Panc1 (cell line): ENCODE measurements around the gene FAM237A. TPM values are rescaled to one million over a fixed set of nuclear protein-coding genes. Genes with fewer than 3 reads are reported as not detected.

Experiments
- ATAC-seq: fragments of 200-7000 bp; cut with Tn5 transposase; 2 replicates; pipeline ENCODE4 v1.9.1; 2020; ENCODE audit warnings: mild to moderate bottlenecking, moderate library complexity
- BruUV-seq: library from RNA; stranded (reverse); fragments of 400-500 nt; replicated peaks from 2 replicates; lab custom pipeline; 2021; lab: Mats Ljungman, UMichigan
- CTCF ChIA-PET: fragments of 300-600 bp; sonication (Branson Sonifier 250); formaldehyde crosslinking; loops from one replicate; lab custom pipeline; 2022; ENCODE audit warnings: antibody characterized with exemption; lab: Charles Lee
- POLR2A ChIA-PET: fragments of 300-600 bp; sonication (Branson Sonifier 250); formaldehyde crosslinking; loops from one replicate; lab custom pipeline; 2022; ENCODE audit warnings: antibody characterized with exemption; lab: Charles Lee
- DNase-seq: peaks from one replicate; pipeline ENCODE4 v3.0.0-alpha.2; 2010; ENCODE audit warnings: low read depth, low spot score
- H3K27ac ChIP-seq: 2 replicates; pipeline ENCODE4 v1.5.1; 2011; ENCODE audit warnings: mild to moderate bottlenecking, low read length, inconsistent platforms
- H3K27me3 ChIP-seq: fragments of 200-500 bp; sonication (Bioruptor generic); 2 replicates; pipeline ENCODE4 v1.6.0; 2014; ENCODE audit warnings: low read length, inconsistent platforms; ENCODE audit not compliant: control insufficient read depth, insufficient read depth
- H3K36me3 ChIP-seq: fragments of 200-500 bp; sonication (Bioruptor generic); 2 replicates; pipeline ENCODE4 v1.5.1; 2014; ENCODE audit warnings: inconsistent platforms, mild to moderate bottlenecking, low read length, moderate library complexity; ENCODE audit not compliant: control insufficient read depth, insufficient read depth
- H3K4me1 ChIP-seq: 2 replicates; pipeline ENCODE4 v1.5.1; 2011; ENCODE audit warnings: inconsistent platforms, mild to moderate bottlenecking, low read length, moderate library complexity; ENCODE audit not compliant: control insufficient read depth, insufficient read depth
- H3K4me3 ChIP-seq, 2 experiments: 2 replicates each; pipeline ENCODE4 v1.5.1; 2011 to 2012; ENCODE audit warnings: low read depth in 2 of 2, low read length in 2 of 2, mild to moderate bottlenecking in 2 of 2, inconsistent platforms in 1 of 2, moderate library complexity in 1 of 2
- H3K9me3 ChIP-seq: fragments of 200-500 bp; sonication (Bioruptor generic); 2 replicates; pipeline ENCODE4 v1.5.1; 2014; ENCODE audit warnings: low read depth, mild to moderate bottlenecking, inconsistent platforms, low read length, moderate library complexity; ENCODE audit not compliant: control insufficient read depth, insufficient read depth
- POLR2AphosphoS5 ChIP-seq: IDR thresholded peaks from 2 replicates; pipeline ENCODE4 v1.6.1; 2012; ENCODE audit warnings: mild to moderate bottlenecking, low read depth, low read length, moderate library complexity
- SIN3A ChIP-seq: IDR thresholded peaks from 2 replicates; pipeline ENCODE4 v1.6.1; 2012; ENCODE audit warnings: low read depth, mild to moderate bottlenecking, low read length, moderate library complexity, borderline replicate concordance; ENCODE audit not compliant: insufficient read depth
- TCF7L2 ChIP-seq: IDR thresholded peaks from 2 replicates; pipeline ENCODE4 v1.6.1; 2011; ENCODE audit warnings: mild to moderate bottlenecking, low read depth, low read length, inconsistent platforms
- in situ Hi-C: cut with HindIII; loops from 2 replicates; pipeline ENCODE4 v1.10.0; 2016; ENCODE audit warnings: low sequenced_read_pairs, low pct_unique_long_range_greater_than_20kb
- intact Hi-C: fragments of 100-400 bp; cut with micrococcal nuclease; formaldehyde crosslinking; loops from one replicate; pipeline ENCODE4 v1.10.0; 2022; ENCODE audit not compliant: unreplicated experiment
- total RNA-seq: library from RNA; stranded (reverse); gene quantifications from one replicate; pipeline ENCODE4 v1.2.1, GENCODE V29; 2021; ENCODE audit not compliant: unreplicated experiment
- TF ChIP-seq, protein P1 (sequence below), 2 experiments: IDR thresholded peaks; 2 replicates each; pipeline ENCODE4 v1.6.1; 2011 to 2012; ENCODE audit warnings: low read depth in 2 of 2, control low read depth in 1 of 2, low read length in 1 of 2, mild to moderate bottlenecking in 1 of 2, moderate library complexity in 1 of 2; ENCODE audit not compliant: insufficient read depth in 1 of 2
- TF ChIP-seq, protein P2 (sequence below): fragments of 450-650 bp; IDR thresholded peaks from 2 replicates; pipeline ENCODE4 v1.5.1; 2017; ENCODE audit warnings: mild to moderate bottlenecking

The FAM237A gene
- total RNA-seq, 1 experiment from 2014 or later: not detected

DNA sequence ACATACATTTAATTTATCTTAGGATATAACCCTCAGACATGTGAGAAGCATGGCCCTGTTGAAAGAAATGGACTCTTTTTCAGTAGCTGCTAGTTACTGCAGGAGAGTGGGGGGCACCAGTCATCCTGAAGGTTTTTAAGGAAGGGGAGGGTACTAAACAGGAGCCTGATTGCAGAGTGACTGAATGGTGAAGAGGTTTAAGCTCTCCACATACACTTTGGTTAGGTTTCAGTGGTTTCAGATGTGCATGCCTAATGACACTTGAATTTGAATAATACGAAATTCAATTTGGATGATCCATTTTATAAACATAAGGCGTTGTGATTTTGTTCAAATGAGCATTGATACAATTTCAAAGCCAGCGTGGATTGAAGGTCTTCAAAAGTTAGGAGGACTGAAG lies 10.9 kb upstream of the FAM237A start:
- TF ChIP-seq, protein P1, sequence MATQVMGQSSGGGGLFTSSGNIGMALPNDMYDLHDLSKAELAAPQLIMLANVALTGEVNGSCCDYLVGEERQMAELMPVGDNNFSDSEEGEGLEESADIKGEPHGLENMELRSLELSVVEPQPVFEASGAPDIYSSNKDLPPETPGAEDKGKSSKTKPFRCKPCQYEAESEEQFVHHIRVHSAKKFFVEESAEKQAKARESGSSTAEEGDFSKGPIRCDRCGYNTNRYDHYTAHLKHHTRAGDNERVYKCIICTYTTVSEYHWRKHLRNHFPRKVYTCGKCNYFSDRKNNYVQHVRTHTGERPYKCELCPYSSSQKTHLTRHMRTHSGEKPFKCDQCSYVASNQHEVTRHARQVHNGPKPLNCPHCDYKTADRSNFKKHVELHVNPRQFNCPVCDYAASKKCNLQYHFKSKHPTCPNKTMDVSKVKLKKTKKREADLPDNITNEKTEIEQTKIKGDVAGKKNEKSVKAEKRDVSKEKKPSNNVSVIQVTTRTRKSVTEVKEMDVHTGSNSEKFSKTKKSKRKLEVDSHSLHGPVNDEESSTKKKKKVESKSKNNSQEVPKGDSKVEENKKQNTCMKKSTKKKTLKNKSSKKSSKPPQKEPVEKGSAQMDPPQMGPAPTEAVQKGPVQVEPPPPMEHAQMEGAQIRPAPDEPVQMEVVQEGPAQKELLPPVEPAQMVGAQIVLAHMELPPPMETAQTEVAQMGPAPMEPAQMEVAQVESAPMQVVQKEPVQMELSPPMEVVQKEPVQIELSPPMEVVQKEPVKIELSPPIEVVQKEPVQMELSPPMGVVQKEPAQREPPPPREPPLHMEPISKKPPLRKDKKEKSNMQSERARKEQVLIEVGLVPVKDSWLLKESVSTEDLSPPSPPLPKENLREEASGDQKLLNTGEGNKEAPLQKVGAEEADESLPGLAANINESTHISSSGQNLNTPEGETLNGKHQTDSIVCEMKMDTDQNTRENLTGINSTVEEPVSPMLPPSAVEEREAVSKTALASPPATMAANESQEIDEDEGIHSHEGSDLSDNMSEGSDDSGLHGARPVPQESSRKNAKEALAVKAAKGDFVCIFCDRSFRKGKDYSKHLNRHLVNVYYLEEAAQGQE (IDR thresholded peaks at IDR 0.05; ENCODE audit: insufficient read depth in 1 of 2, low read depth in 2 of 2, low read length in 1 of 2): no peak
- TF ChIP-seq SIN3A: no peak
- no peak for TF ChIP-seq TCF7L2
- TF ChIP-seq POLR2AphosphoS5: no peak
- TF ChIP-seq, protein P2, sequence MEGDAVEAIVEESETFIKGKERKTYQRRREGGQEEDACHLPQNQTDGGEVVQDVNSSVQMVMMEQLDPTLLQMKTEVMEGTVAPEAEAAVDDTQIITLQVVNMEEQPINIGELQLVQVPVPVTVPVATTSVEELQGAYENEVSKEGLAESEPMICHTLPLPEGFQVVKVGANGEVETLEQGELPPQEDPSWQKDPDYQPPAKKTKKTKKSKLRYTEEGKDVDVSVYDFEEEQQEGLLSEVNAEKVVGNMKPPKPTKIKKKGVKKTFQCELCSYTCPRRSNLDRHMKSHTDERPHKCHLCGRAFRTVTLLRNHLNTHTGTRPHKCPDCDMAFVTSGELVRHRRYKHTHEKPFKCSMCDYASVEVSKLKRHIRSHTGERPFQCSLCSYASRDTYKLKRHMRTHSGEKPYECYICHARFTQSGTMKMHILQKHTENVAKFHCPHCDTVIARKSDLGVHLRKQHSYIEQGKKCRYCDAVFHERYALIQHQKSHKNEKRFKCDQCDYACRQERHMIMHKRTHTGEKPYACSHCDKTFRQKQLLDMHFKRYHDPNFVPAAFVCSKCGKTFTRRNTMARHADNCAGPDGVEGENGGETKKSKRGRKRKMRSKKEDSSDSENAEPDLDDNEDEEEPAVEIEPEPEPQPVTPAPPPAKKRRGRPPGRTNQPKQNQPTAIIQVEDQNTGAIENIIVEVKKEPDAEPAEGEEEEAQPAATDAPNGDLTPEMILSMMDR: no peak
- Histone ChIP-seq H3K27ac (no peak overlapping the region), H3K9me3 (no peaks in the 10 kb centered on the region), H3K4me3 (no peak overlapping the region), H3K4me1 (no peaks in the 10 kb centered on the region), H3K36me3 (no peaks in the 10 kb centered on the region; the same call in 1 of the 2 replicates), H3K27me3 (peaks cover 4% of the 10 kb centered on the region)
- ATAC-seq: no peak
- CTCF ChIA-PET: no interaction called here
- no peak for DNase-seq
- no TSS peak for BruUV-seq
- POLR2A ChIA-PET: no interaction called here
- intact Hi-C loops (no loop called here), in situ Hi-C loops (no loop called here)

DNA sequence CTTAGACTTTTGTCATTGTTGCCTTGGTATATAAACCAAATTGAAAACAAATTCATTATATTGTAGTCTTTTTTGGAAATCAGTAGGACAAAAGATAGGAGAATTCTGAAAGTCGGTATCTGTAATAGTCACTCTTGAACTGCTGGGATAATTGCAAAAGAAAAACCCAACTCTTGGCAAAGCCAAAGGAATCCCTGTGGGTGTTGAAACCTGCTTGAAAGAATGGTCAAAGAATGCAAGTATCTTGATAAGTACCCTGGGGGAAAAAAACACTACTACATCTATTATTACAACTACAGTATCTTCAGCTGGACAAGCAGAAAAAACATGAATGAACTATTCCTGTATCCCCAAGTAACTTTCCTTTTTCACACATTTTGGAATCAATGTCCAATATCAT lies 7.3 kb upstream of the FAM237A start:
- H3K27ac ChIP-seq: no peak overlapping the region
- BruUV-seq: no TSS peak
- no peaks in the 10 kb centered on the region for H3K9me3 ChIP-seq
- H3K36me3 ChIP-seq: no peaks in the 10 kb centered on the region; the same call in 1 of the 2 replicates
- no peak overlapping the region for H3K4me3 ChIP-seq
- no peaks in the 10 kb centered on the region for H3K4me1 ChIP-seq
- intact Hi-C loops: no loop called here
- ChIA-PET CTCF (no interaction called here), POLR2A (no interaction called here)
- in situ Hi-C loops: no loop called here
- ATAC-seq (no peak), DNase-seq (no peak)
- peaks cover 2% of the 10 kb centered on the region for H3K27me3 ChIP-seq
- TF ChIP-seq POLR2AphosphoS5 (no peak), SIN3A (no peak), TCF7L2 (no peak)
- TF ChIP-seq, protein P2: no peak
- TF ChIP-seq, protein P1 (IDR thresholded peaks at IDR 0.05; ENCODE audit: insufficient read depth in 1 of 2, low read depth in 2 of 2, low read length in 1 of 2): no peak
